ENCODE measurements around the gene OLIG1. TPM values are rescaled to one million over a fixed set of nuclear protein-coding genes. Genes with fewer than 3 reads are reported as not detected.

The OLIG1 gene
- total RNA-seq, 1 donor from 2014 or later: not detected

DNA sequence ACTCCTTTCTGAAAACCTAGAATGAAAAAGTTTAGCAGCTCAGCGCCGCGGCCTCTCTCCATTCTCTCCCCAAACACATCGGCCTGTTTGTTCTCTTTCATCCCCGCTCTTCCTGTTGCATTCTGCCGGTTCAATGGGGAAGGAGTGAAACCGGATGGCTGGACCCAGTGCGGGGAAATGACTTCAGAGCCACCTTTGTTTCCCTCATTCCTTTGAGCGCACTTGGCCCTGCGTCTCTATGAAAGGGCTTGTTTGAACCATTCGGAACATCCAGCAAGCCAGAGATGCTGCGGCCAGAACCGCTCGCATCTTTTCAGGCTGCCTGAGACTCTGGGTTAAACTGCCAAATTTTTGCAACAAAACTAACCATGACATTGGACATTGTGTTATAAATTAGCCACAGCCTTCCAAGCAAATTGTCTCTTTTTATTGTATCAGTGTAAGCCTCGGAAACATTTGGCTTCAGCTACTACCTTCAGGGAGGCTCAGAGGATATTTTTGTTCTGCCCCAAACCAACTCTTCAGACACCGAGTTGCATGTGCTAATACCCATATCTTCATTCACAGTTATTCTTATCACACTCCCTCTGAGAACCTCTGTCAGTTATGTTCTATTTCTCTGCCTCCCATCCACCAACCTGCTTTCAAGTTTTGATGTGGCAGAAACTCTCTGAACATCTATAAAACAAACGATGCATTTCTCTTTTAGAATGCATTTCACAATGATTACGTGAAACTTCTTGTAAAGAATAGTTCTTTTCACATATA is 5.1 kb upstream of the OLIG1 start:
- Mint-ChIP-seq H3K36me3 (no peaks in the 10 kb centered on the region), H3K9me3 (peaks cover 11% of the 10 kb centered on the region), H3K27ac (no peak overlapping the region), H3K27me3 (ENCODE audit: insufficient read depth, low read depth) (peaks cover 35% of the 10 kb centered on the region), H3K4me3 (no peak overlapping the region), H3K4me1 (peaks cover 22% of the 10 kb centered on the region)
- H2AFZ ChIP-seq (replicated peaks): no peak overlapping the region
- H3K9ac ChIP-seq: no peak overlapping the region
- TF ChIP-seq, protein P1, sequence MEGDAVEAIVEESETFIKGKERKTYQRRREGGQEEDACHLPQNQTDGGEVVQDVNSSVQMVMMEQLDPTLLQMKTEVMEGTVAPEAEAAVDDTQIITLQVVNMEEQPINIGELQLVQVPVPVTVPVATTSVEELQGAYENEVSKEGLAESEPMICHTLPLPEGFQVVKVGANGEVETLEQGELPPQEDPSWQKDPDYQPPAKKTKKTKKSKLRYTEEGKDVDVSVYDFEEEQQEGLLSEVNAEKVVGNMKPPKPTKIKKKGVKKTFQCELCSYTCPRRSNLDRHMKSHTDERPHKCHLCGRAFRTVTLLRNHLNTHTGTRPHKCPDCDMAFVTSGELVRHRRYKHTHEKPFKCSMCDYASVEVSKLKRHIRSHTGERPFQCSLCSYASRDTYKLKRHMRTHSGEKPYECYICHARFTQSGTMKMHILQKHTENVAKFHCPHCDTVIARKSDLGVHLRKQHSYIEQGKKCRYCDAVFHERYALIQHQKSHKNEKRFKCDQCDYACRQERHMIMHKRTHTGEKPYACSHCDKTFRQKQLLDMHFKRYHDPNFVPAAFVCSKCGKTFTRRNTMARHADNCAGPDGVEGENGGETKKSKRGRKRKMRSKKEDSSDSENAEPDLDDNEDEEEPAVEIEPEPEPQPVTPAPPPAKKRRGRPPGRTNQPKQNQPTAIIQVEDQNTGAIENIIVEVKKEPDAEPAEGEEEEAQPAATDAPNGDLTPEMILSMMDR (IDR thresholded peaks at IDR 0.05): no peak
- TF ChIP-seq EZH2 (IDR thresholded peaks at IDR 0.05): peak; percentile 66
- no peak overlapping the region for H3K4me2 ChIP-seq
- no peak overlapping the region for H3K27ac ChIP-seq
- H3K4me3 ChIP-seq: no peak overlapping the region
- H3K9me3 ChIP-seq (ENCODE audit: low read depth): no peaks in the 10 kb centered on the region
- no peaks in the 10 kb centered on the region for H3K36me3 ChIP-seq
- H4K20me1 ChIP-seq (ENCODE audit: low read depth): peaks cover 33% of the 10 kb centered on the region
- H3K27me3 ChIP-seq: peaks cover 99% of the 10 kb centered on the region
- H3F3A ChIP-seq (ENCODE audit: low read depth): peaks cover 16% of the 10 kb centered on the region
- DNase-seq (ENCODE audit: low spot score): peak; percentile 40
- H3K4me1 ChIP-seq: peaks cover 4% of the 10 kb centered on the region
- no peaks in the 10 kb centered on the region for H3K79me2 ChIP-seq (ENCODE audit: low read depth)

DNA sequence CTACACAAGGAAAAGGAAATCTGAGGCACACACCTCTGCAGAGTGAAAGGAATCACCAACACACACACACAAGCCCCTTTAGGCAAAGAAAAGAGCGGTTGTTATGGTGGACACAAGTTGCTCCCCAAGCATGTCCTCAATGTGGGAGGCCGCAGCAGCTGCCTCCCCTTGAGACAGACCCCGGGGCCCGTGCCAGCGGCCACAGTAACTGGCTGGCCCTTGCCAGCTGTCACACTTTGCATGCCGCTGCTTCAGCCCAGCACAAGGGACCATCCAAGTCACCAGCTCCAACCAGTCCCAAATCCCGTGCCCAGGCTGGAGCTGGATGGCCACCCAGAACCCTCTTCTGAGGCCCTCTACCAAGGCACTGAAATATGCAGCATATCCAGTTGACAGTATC is 2.9 kb upstream of the OLIG1 start:
- Mint-ChIP-seq H3K9me3 (peaks cover 11% of the 10 kb centered on the region), H3K4me3 (no peak overlapping the region), H3K4me1 (peaks cover 24% of the 10 kb centered on the region), H3K36me3 (no peaks in the 10 kb centered on the region), H3K27me3 (ENCODE audit: insufficient read depth, low read depth) (peaks cover 36% of the 10 kb centered on the region), H3K27ac (no peak overlapping the region)
- Histone ChIP-seq H3F3A (ENCODE audit: low read depth) (peaks cover 24% of the 10 kb centered on the region), H3K9ac (no peak overlapping the region), H4K20me1 (ENCODE audit: low read depth) (peaks cover 51% of the 10 kb centered on the region), H3K4me1 (peaks cover 19% of the 10 kb centered on the region), H3K27ac (no peak overlapping the region), H2AFZ (replicated peaks) (no peak overlapping the region), H3K4me2 (no peak overlapping the region), H3K36me3 (no peaks in the 10 kb centered on the region), H3K4me3 (no peak overlapping the region), H3K79me2 (ENCODE audit: low read depth) (no peaks in the 10 kb centered on the region), H3K9me3 (ENCODE audit: low read depth) (no peaks in the 10 kb centered on the region), H3K27me3 (peaks cover 99% of the 10 kb centered on the region)
- TF ChIP-seq, protein P1 (IDR thresholded peaks at IDR 0.05): no peak
- no peak for TF ChIP-seq EZH2 (IDR thresholded peaks at IDR 0.05)
- TF ChIP-seq EZH2phosphoT487 (IDR thresholded peaks at IDR 0.05): no peak
- no peak for DNase-seq (ENCODE audit: low spot score)

DNA sequence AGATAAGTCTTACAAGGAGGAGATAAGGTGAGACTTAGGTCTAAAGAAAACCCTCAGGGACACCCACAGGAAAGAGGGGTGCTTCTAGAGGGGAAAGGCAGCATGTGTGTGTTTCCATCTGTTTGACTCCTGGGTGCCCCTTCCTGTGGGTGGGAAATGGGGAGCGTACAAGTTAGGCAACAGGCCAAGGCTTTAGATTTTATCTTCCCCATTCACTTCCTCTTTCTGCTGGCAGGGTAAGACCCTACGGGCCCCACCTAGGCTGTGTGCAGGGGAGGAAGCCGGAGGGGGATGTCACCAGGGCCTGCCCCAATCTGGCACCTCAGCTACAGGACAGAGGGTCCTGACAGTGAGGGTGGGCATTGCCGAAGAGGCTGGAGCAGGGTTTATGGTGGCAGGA is 2.5 kb upstream of the OLIG1 start:
- Histone ChIP-seq H3K36me3 (no peaks in the 10 kb centered on the region), H3K79me2 (ENCODE audit: low read depth) (no peaks in the 10 kb centered on the region), H3K27ac (no peak overlapping the region), H3F3A (ENCODE audit: low read depth) (peaks cover 28% of the 10 kb centered on the region), H4K20me1 (ENCODE audit: low read depth) (peaks cover 55% of the 10 kb centered on the region), H3K27me3 (peaks cover 100% of the 10 kb centered on the region), H2AFZ (replicated peaks) (no peak overlapping the region), H3K4me1 (peaks cover 22% of the 10 kb centered on the region), H3K9ac (no peak overlapping the region), H3K4me3 (no peak overlapping the region), H3K4me2 (no peak overlapping the region), H3K9me3 (ENCODE audit: low read depth) (no peaks in the 10 kb centered on the region)
- Mint-ChIP-seq H3K9me3 (peaks cover 13% of the 10 kb centered on the region), H3K36me3 (no peaks in the 10 kb centered on the region), H3K27me3 (ENCODE audit: insufficient read depth, low read depth) (peaks cover 40% of the 10 kb centered on the region), H3K4me3 (no peak overlapping the region), H3K4me1 (peaks cover 28% of the 10 kb centered on the region), H3K27ac (no peak overlapping the region)
- TF ChIP-seq, protein P1 (IDR thresholded peaks at IDR 0.05): no peak
- TF ChIP-seq EZH2phosphoT487 (IDR thresholded peaks at IDR 0.05): no peak
- no peak for TF ChIP-seq EZH2 (IDR thresholded peaks at IDR 0.05)
- no peak for DNase-seq (ENCODE audit: low spot score)
